PC-3 (cell line): ENCODE results near the gene OPALIN.

Source experiments
- CTCF ChIP-seq: fragments of 300-600 bp; sonication (generic); conservative IDR thresholded peaks from 2 replicates; pipeline ENCODE4 v1.5.1; 2017; ENCODE audit warnings: antibody characterized with exemption, low read depth, mild to moderate bottlenecking, low read length
- EZH2 ChIP-seq: fragments of 300-600 bp; sonication (generic); IDR thresholded peaks from one replicate; pipeline ENCODE4 v1.6.1; 2017; ENCODE audit warnings: antibody characterized with exemption, mild to moderate bottlenecking, low read length; ENCODE audit not compliant: unreplicated experiment
- EZH2phosphoT487 ChIP-seq: fragments of 300-600 bp; sonication (generic); IDR thresholded peaks from 2 replicates; pipeline ENCODE4 v1.6.1; 2018; ENCODE audit warnings: mild to moderate bottlenecking, antibody characterized with exemption, low read length, borderline replicate concordance

DNA sequence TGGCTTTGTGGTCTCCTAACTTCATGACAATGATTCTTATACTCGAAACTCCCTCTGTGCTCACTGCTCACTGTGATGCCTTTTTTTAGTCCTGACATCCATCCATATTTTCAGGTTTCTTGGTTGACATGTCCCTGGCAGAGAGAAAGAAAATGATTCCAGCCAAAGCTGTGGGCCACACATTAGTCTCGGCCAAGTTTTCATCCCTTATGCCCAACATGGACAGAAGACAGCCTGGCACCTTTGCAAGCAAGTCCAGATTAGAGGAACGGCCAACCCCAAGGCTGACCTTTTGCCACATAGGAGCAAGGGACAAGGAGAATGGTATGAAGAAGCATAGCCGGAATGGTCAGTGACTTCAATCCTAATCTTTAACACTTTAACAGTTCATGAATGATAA is 8.7 kb upstream of the OPALIN start:
- TF ChIP-seq CTCF (no peak), EZH2 (no peak), EZH2phosphoT487 (no peak)
